HCT116 (cell line): ENCODE measurements around the gene SGTB. TPM values are rescaled to one million over a fixed set of nuclear protein-coding genes. Genes with fewer than 3 reads are reported as not detected.

Experiments
- ATAC-seq: fragments of 200-7000 bp; cut with Tn5 transposase; 2 replicates; pipeline ENCODE4 v1.9.1; 2020; ENCODE audit warnings: mild to moderate bottlenecking, moderate library complexity
- BruUV-seq: library from RNA; stranded (reverse); fragments of 400-500 nt; replicated peaks from 2 replicates; lab custom pipeline; 2021; lab: Mats Ljungman, UMichigan
- CTCF ChIA-PET: fragments of 300-600 bp; sonication (Branson Sonifier 250); formaldehyde crosslinking; loops from one replicate; lab custom pipeline; 2021; ENCODE audit warnings: antibody characterized with exemption; lab: Charles Lee
- POLR2A ChIA-PET: fragments of 300-600, 350-600 bp; sonication (Branson Sonifier 250); formaldehyde crosslinking; loops from one replicate; lab custom pipeline; 2021; ENCODE audit warnings: antibody characterized with exemption; lab: Charles Lee
- RAD21 ChIA-PET, 2 experiments: fragments of 300-600 bp; sonication (Branson Sonifier 250); formaldehyde crosslinking; loops; one replicate each; lab custom pipeline; 2023; ENCODE audit warnings: low total read pairs in 2 of 2; ENCODE audit not compliant: uncharacterized antibody in 2 of 2, unreplicated experiment in 2 of 2, low non-redundant PET in 1 of 2; lab: Charles Lee
- DNase-seq: peaks from one replicate; pipeline ENCODE4 v3.0.0-alpha.2; 2010; ENCODE audit warnings: low read depth, low spot score
- H2AFZ ChIP-seq: fragments of 200-600 bp; shearing (Covaris generic), sonication (generic); 2 replicates; pipeline ENCODE4 v1.6.1; 2017; ENCODE audit warnings: low read depth, mixed run types, mixed read lengths, antibody characterized with exemption, low read length; ENCODE audit not compliant: poor library complexity, severe bottlenecking
- H3K27ac ChIP-seq: 2 replicates; pipeline ENCODE4 v1.5.1; 2012; ENCODE audit warnings: low read depth, low read length
- H3K27me3 ChIP-seq: fragments of 200-600 bp; sonication (generic); 2 replicates; pipeline ENCODE4 v1.6.1; 2016; ENCODE audit warnings: mixed run types, low read length, mixed read lengths; ENCODE audit not compliant: insufficient read depth
- H3K36me3 ChIP-seq, 2 experiments: fragments of 200-500 bp in 1 of 2; fragments of 200-600 bp in 1 of 2; sonication (Bioruptor generic) in 1 of 2; sonication (generic) in 1 of 2; 2 replicates each; pipeline versions ENCODE4 v1.5.1 to v1.6.1; 2014 to 2016; ENCODE audit warnings: low read length in 2 of 2, inconsistent platforms in 1 of 2, mixed read lengths in 1 of 2, mixed run types in 1 of 2; ENCODE audit not compliant: insufficient read depth in 2 of 2, control insufficient read depth in 1 of 2
- H3K4me1 ChIP-seq, 2 experiments: fragments of 200-600 bp in 1 of 2; sonication (generic) in 1 of 2; 2 replicates each; pipeline versions ENCODE4 v1.5.1 to v1.6.1; 2012 to 2017; ENCODE audit warnings: low read length in 2 of 2, inconsistent platforms in 1 of 2, mild to moderate bottlenecking in 1 of 2, mixed read lengths in 1 of 2, mixed run types in 1 of 2, moderate library complexity in 1 of 2; ENCODE audit not compliant: insufficient read depth in 2 of 2, control insufficient read depth in 1 of 2
- H3K4me2 ChIP-seq: fragments of 200-600 bp; sonication (generic); 2 replicates; pipeline ENCODE4 v1.6.1; 2017; ENCODE audit warnings: mixed run types, low read length, mixed read lengths
- H3K4me3 ChIP-seq, 2 experiments: fragments of 200-600 bp in 1 of 2; sonication (generic) in 1 of 2; replicated peaks in 1 of 2; 2 replicates each; pipeline ENCODE4 v1.5.1; 2011 to 2016; ENCODE audit warnings: low read length in 2 of 2, control low read depth in 1 of 2, low read depth in 1 of 2, mild to moderate bottlenecking in 1 of 2, mixed read lengths in 1 of 2, mixed run types in 1 of 2
- H3K79me2 ChIP-seq: fragments of 200-600 bp; sonication (generic); 2 replicates; pipeline ENCODE4 v1.6.1; 2017; ENCODE audit warnings: mild to moderate bottlenecking, mixed run types, low read length, moderate library complexity, mixed read lengths; ENCODE audit not compliant: insufficient read depth
- H3K9ac ChIP-seq: fragments of 200-600 bp; sonication (generic); 2 replicates; pipeline ENCODE4 v1.6.1; 2016; ENCODE audit warnings: low read length, mixed read lengths
- H3K9me2 ChIP-seq: fragments of 200-600 bp; sonication (generic), shearing (Covaris generic); 2 replicates; pipeline ENCODE4 v1.6.1; 2017; ENCODE audit warnings: mixed run types, mild to moderate bottlenecking, moderate library complexity; ENCODE audit not compliant: insufficient read depth
- H3K9me3 ChIP-seq, 2 experiments: fragments of 200-500 bp in 1 of 2; fragments of 200-600 bp in 1 of 2; sonication (Bioruptor generic) in 1 of 2; sonication (generic) in 1 of 2; 2 replicates each; pipeline ENCODE4 v1.6.1; 2014 to 2017; ENCODE audit warnings: low read length in 2 of 2, mixed read lengths in 2 of 2, inconsistent platforms in 1 of 2, low read depth in 1 of 2, mild to moderate bottlenecking in 1 of 2, mixed run types in 1 of 2, moderate library complexity in 1 of 2; ENCODE audit not compliant: control insufficient read depth in 1 of 2, insufficient read depth in 1 of 2
- H4K20me1 ChIP-seq: fragments of 200-600 bp; sonication (generic), shearing (Covaris generic); 2 replicates; pipeline ENCODE4 v1.6.1; 2017; ENCODE audit warnings: mixed run types, mild to moderate bottlenecking, moderate library complexity; ENCODE audit not compliant: insufficient read depth
- ATF3 ChIP-seq: IDR thresholded peaks from 2 replicates; pipeline ENCODE4 v1.6.1; 2012
- ELF1 ChIP-seq: IDR thresholded peaks from 2 replicates; pipeline ENCODE4 v1.6.1; 2012; ENCODE audit warnings: low read depth, borderline replicate concordance
- RAD21 ChIP-seq: IDR thresholded peaks from 2 replicates; pipeline ENCODE4 v1.6.1; 2012; ENCODE audit warnings: low read depth, mild to moderate bottlenecking
- REST ChIP-seq: IDR thresholded peaks from 2 replicates; pipeline ENCODE4 v1.6.1; 2012; ENCODE audit warnings: low read depth
- SIN3A ChIP-seq: IDR thresholded peaks from 2 replicates; pipeline ENCODE4 v1.6.1; 2012; ENCODE audit warnings: low read depth
- SRF ChIP-seq: IDR thresholded peaks from 2 replicates; pipeline ENCODE4 v1.6.1; 2012; ENCODE audit warnings: low read depth
- TCF7L2 ChIP-seq: IDR thresholded peaks from 2 replicates; pipeline ENCODE4 v1.7.0; 2011; ENCODE audit warnings: borderline replicate concordance, inconsistent platforms; ENCODE audit not compliant: insufficient read depth, insufficient read length; ENCODE audit errors: extremely low read depth
- ZNF274 ChIP-seq: fragments of 200-500 bp; sonication (Bioruptor generic); IDR thresholded peaks from 2 replicates; pipeline ENCODE4 v1.6.1; 2014; ENCODE audit warnings: mild to moderate bottlenecking, low read depth, low read length, inconsistent platforms
- intact Hi-C: fragments of 100-400 bp; cut with micrococcal nuclease; formaldehyde crosslinking; loops from 2 replicates; pipeline ENCODE4 v1.10.0; 2022
- total RNA-seq: library from RNA; stranded (reverse); gene quantifications from one replicate; pipeline ENCODE4 v1.2.1, GENCODE V29; 2021; ENCODE audit not compliant: unreplicated experiment

Gene SGTB
- total RNA-seq, 1 experiment from 2014 or later, result 12.6 TPM

GRCh38 chr5:65695162-65695755, 26.6 kb downstream of the SGTB start:
- H3K27me3 ChIP-seq, result no peaks in the 10 kb centered on the region
- intact Hi-C loops, result no loop called here
- ChIA-PET CTCF (no interaction called here), RAD21 (no interaction called here), POLR2A (no interaction called here)
- no peak for DNase-seq
- no peak overlapping the region for H3K4me2 ChIP-seq
- ATAC-seq, result no peak
- H3K9me3 ChIP-seq, result no peaks in the 10 kb centered on the region
- TF ChIP-seq ELF1, result no peak
- no peaks in the 10 kb centered on the region for H3K9me2 ChIP-seq
- no peak overlapping the region for H3K4me3 ChIP-seq
- H3K36me3 ChIP-seq, result no peaks in the 10 kb centered on the region
- H3K27ac ChIP-seq, result no peak overlapping the region
- no TSS peak for BruUV-seq
- H2AFZ ChIP-seq, result no peak overlapping the region
- no peaks in the 10 kb centered on the region for H3K4me1 ChIP-seq
- H4K20me1 ChIP-seq, result no peaks in the 10 kb centered on the region
- H3K79me2 ChIP-seq, result no peaks in the 10 kb centered on the region
- H3K9ac ChIP-seq, result no peak overlapping the region

GRCh38 chr5:65693121-65693520, 28.8 kb downstream of the SGTB start:
- Histone ChIP-seq H2AFZ (no peak overlapping the region), H3K9me3 (no peaks in the 10 kb centered on the region), H3K9ac (no peak overlapping the region), H3K9me2 (no peaks in the 10 kb centered on the region), H3K4me2 (no peak overlapping the region), H3K27me3 (no peaks in the 10 kb centered on the region), H3K4me1 (no peaks in the 10 kb centered on the region), H3K4me3 (no peak overlapping the region), H3K36me3 (no peaks in the 10 kb centered on the region), H3K27ac (no peak overlapping the region), H4K20me1 (no peaks in the 10 kb centered on the region), H3K79me2 (no peaks in the 10 kb centered on the region)
- POLR2A ChIA-PET, result interaction anchor here (0.6 kb wide), 1 partner anchor 40 kb away, joined by 6 read pairs; no protein-coding TSS in a partner anchor
- intact Hi-C loops, result no loop called here
- RAD21 ChIA-PET, result interaction anchor here in 1 of 2 experiments (0.7 kb wide), 1 partner anchor 1052 kb away, joined by 3 read pairs; no protein-coding TSS in a partner anchor
- no peak for DNase-seq
- no TSS peak for BruUV-seq
- CTCF ChIA-PET, result no interaction called here
- TF ChIP-seq SRF (no peak), ATF3 (no peak), REST (no peak), TCF7L2 (no peak), RAD21 (no peak), ZNF274 (no peak), SIN3A (no peak)
- ATAC-seq, result no peak
